NCI-H2196 treated with DMSO at 0.1 percent for 48 hours (cell line): ENCODE measurements around the gene ARHGEF5.
A peak's percentile ranks its signal among the peaks of the same experiment; 100 is the strongest.

Experiments used
- DNase-seq: peaks from one replicate; lab custom pipeline; 2025; ENCODE audit not compliant: unreplicated experiment; lab: John Stamatoyannopoulos, UW

Gene ARHGEF5

GRCh38 chr7:144379776-144380384 is 24.7 kb downstream of the ARHGEF5 start:
- DNase-seq, result no peak

GRCh38 chr7:144384071-144384470 is 28.9 kb downstream of the ARHGEF5 start:
- DNase-seq, result no peak

- no peak for DNase-seq
Measured at GRCh38 chr7:144384555-144385245, 29.5 kb downstream of the ARHGEF5 start.

- DNase-seq, result no peak
Measured at GRCh38 chr7:144386741-144387140, 31.5 kb downstream of the ARHGEF5 start.

- no peak for DNase-seq
Measured at GRCh38 chr7:144388950-144389349, 33.7 kb downstream of the ARHGEF5 start.

- DNase-seq, result no peak
Measured at GRCh38 chr7:144390481-144390880, 35.3 kb downstream of the ARHGEF5 start.

- DNase-seq, result no peak
Measured at GRCh38 chr7:144391014-144391413, 35.8 kb downstream of the ARHGEF5 start.

- DNase-seq, result peak; percentile 8
Measured at GRCh38 chr7:144391823-144392255, 36.6 kb downstream of the ARHGEF5 start.

- no peak for DNase-seq
Measured at GRCh38 chr7:144397086-144397485, 41.9 kb downstream of the ARHGEF5 start.

GRCh38 chr7:144398291-144398690 is 43.1 kb downstream of the ARHGEF5 start:
- no peak for DNase-seq

- no peak for DNase-seq
Measured at GRCh38 chr7:144398911-144399310, 43.7 kb downstream of the ARHGEF5 start.

GRCh38 chr7:144399946-144400345 is 44.7 kb downstream of the ARHGEF5 start:
- no peak for DNase-seq

GRCh38 chr7:144401490-144401889 is 46.3 kb downstream of the ARHGEF5 start:
- DNase-seq, result no peak

- no peak for DNase-seq
Measured at GRCh38 chr7:144403102-144403501, 47.9 kb downstream of the ARHGEF5 start.

- no peak for DNase-seq
Measured at GRCh38 chr7:144403649-144404061, 48.5 kb downstream of the ARHGEF5 start, which contains the start of gene NOBOX. NOBOX (minus strand) TSS chr7:144403693.

GRCh38 chr7:144404946-144405345 is 49.7 kb downstream of the ARHGEF5 start:
- DNase-seq, result no peak

- no peak for DNase-seq
Measured at GRCh38 chr7:144407266-144407931, 52.2 kb downstream of the ARHGEF5 start.

GRCh38 chr7:144408121-144408520 is 52.9 kb downstream of the ARHGEF5 start:
- no peak for DNase-seq

GRCh38 chr7:144410441-144410840 is 55.2 kb downstream of the ARHGEF5 start:
- no peak for DNase-seq

GRCh38 chr7:144414815-144415214 is 59.6 kb downstream of the ARHGEF5 start:
- DNase-seq, result no peak

GRCh38 chr7:144415858-144416257 is 60.7 kb downstream of the ARHGEF5 start:
- no peak for DNase-seq

- DNase-seq, result no peak
Measured at GRCh38 chr7:144416341-144416740, 61.1 kb downstream of the ARHGEF5 start.
